CD1c-positive myeloid dendritic cell (primary cell): ENCODE results near the gene SMARCD1.

Experiments
- DNase-seq: peaks from one replicate; pipeline ENCODE4 v3.0.0-alpha.2; 2016; ENCODE audit errors: extremely low spot score

SMARCD1 gene

GRCh38 chr12:50104417-50105366, 19.6 kb downstream of the SMARCD1 start:
- DNase-seq: no peak

DNA sequence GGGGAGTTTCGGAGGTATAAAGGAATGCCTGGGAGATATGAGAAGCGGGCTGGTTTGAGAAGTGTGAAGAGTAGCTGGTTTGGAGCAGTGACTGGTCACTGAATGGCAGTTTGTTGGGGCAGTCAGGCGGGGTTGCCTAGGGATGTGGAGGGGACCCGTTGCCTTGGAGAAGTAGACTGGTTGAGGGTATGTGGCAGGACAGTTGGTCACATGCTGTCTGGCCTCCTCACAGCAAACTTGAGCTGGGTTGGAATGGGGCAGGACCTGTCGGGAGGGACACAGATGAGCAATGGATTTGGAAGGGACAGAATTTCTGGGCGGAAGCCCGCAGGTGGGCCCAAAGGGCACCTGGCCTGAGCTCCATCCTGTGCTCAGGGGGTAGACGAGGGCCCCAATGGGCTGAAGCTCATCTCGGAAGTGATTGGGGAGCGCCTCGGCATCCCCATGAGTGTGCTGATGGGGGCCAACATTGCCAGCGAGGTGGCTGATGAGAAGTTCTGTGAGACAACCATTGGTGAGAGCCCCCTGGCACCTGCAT, 20.8 kb downstream of the SMARCD1 start:
- DNase-seq: no peak

DNA sequence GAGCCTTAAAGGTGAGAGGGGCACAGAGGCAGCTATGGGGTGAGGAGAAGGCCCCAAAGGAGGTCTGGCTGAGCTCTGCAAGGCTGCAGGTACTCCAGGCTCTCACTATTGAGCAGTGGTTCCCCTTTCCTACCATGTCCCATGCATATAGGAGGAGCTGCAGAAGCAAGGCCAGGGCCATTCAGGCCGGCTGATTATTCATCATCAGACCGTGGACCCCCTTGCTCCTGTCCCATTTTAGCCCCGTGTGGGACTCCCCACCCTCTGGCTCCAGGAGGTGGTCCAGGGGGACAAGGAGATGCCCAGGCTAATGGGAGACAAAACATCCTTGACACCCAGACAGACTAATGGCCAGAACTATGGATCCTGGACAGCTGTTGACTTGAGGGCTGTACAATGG, 21.8 kb downstream of the SMARCD1 start:
- no peak for DNase-seq

- DNase-seq: no peak
These were observed 22.5 kb downstream of the SMARCD1 start for GRCh38 chr12:50107416-50108268.

GRCh38 chr12:50109319-50109718, 24.2 kb downstream of the SMARCD1 start:
- DNase-seq: no peak

DNA sequence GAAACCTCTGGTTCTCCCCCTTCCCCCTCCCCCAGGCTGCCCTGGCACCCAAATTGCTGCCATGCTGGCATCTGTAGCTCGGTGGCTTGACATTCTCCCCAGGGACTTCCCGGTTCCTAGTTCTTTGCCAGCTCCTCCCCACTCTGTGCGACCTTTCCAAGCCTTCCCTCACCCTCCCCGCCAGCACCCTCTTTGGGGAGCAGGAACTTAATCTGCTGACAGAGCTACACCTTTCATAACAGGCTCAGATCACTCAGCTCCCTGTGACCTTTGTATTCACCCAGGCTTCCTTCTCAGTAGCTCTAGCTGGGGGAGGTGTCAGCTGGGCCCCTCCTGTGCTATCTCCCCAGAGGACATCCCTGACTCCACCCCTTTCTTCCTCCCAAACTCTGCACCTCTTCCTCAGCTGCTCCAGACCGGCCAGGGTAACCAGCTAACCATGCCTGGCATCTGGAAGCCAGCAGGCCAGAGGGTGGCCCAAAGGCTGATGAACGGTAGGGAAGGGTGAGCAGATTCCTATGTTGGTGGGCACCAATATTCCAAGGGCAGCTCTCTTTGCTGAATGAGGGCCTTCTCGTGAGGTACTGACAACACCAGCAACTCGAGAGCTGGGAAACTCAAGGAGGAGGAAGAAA, 25.1 kb downstream of the SMARCD1 start:
- DNase-seq: peak; percentile 77

DNA sequence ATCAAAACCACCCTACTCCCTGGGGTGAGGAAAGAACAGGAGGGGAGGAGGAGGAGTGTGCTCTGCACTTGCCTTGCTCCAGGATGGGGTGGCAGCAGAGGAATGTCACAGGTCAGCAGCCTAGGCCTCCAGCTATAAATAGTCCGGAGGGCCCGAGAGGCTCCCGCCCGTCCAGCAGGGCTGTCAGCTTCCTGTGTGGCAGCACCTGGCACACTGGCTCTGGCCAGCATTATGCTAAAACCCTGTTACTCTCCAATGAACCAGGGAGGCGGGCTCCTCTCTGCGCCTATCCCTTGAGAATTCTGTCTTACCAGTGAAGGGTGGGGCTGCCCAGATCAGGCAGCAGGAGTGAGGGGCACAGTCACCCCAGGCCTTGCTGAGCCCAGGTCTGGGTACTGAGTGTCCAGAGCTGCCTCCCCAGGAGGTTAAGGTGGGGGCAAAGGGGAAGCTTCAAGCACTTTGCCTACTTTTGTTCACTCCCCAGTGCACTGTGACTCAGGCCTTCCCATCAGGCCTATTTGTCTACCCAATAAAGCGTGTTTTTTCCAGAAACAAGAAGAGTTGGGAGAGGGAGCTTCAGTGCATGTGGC, 25.7 kb downstream of the SMARCD1 start:
- DNase-seq: peak; percentile 52

GRCh38 chr12:50111395-50111692, 26.2 kb downstream of the SMARCD1 start:
- no peak for DNase-seq

DNA sequence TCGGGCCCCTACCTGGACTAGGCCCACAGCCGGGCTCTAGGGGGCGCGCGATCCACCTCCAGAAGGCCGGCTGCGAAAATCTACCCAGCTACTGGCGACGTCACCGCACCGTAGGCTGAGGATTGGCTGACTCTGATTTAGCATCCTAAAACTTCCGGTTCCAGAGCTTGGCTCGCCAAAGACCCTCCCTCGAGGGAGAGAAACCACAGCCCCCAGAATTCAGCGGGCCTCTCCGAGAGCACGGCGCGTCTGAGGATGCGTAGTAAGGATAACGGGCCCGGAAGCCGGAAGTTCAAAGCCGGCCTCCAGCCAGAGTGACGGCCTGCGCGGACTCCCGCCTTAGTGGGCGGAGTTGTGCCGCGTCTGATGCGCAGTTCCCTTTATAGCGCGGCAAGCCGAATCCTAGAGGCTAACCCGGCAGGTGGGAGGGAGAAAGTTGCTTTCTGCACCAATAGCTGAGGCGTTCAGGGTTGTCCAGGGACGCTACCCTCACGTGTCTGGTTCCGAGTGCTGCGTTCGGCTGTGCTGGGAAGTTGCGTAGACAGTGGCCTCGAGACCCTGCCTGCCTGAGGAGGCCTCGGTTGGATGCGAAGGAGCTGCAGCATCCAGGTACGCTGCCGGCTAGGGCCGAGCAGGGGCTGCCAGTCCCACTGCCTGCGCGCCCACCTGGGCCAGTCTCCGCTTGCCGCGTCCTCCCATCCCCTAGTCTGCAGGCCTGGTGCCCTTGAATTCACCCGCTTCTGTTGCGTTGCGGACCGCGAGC, 26.7 kb downstream of the SMARCD1 start, which contains the start of gene COX14:
TSS of gene COX14 (plus strand) at position 544 of the 763 bp plus-strand sequence. CDS start 7,808 bp downstream, outside the sequence.
- peak; percentile 100 for DNase-seq

GRCh38 chr12:50112456-50113218, 27.5 kb downstream of the SMARCD1 start:
- peak; percentile 60 for DNase-seq

DNA sequence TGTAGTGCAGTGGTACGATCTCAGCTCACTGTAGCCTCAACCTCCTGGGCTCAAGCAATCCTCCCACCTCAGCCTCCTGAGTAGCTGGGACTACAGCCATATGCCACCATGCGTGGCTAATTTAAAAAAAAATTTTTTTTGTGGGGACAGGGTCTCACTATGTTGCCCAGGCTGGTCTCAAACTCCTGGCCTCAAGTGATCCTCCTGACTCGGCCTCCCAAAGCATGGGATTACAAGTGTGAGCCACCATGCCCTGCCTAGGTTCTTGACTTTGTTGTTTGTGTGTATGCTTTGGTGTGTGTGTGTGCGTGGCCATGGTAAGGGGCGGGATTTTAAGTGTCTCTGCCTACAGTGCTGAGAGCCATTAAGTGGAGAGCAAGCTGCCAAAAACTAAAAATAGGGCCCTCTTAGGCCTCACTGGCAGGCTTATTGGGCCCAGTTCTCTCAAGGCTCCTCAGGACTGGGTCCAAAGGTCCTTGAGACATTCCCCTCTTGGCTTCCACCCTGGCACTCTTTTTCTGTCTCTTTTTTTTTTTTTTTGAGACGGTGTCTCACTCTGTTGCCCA, 32.0 kb downstream of the SMARCD1 start:
- DNase-seq: no peak

- DNase-seq: no peak
These were observed 34.2 kb downstream of the SMARCD1 start for GRCh38 chr12:50119387-50119786.

DNA sequence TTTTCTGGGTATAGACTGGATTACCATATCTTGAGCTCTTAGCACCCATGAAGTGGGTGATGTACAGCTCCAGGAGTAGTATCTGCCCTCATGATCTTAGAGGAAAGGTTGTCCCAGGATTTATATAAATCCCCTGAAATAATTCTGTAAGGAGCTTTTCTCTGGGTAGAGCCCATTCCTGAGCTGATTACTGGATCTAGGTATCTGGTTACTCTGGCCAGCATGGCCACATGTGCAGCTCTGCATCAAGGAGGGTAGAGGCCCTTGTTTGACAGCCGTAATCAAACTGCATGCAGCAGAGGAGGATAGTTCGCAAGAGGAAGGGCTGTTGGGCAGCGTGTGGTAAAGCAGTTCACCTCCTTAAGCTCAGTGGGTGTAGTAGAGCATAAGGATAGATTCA, 35.4 kb downstream of the SMARCD1 start:
- DNase-seq: no peak

DNA sequence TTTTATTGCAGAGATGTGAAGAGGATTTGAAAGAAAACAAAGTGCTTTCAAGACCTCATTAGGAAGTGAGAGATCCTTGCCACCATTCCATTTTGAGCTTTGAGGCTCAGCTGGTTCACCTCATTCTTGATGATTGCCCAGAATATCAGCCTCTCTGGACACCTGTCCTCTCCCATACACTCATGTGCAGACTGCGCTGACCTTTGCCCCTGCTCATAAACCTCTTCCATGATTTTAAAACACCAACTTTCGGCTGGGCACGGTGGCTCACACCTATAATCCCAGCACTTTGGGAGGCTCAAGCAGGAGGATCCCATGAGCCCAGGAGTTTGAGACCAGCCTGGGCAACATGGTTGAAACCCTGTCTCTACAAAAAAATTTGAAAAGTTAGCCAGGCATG, 35.8 kb downstream of the SMARCD1 start:
- DNase-seq: no peak

GRCh38 chr12:50121641-50122040, 36.5 kb downstream of the SMARCD1 start:
- no peak for DNase-seq

DNA sequence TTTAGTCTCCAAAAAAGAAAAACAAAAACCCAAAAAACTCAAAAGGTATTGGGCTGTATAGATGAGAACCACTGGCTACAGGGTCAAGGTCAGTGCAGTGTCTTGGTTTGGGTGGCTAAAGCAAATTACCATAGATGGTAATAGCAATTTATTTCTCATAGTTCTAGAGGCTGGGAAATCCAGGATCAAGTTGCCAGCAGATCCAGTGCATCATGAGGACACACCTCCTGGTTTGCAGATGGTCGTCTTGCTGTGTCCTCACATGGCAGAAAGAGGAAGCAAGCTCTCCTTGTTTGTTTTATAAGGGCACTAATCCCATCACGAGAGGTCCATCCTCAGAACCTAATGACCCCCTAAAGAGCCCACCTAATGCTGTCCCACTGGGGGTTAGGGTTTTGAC, 38.1 kb downstream of the SMARCD1 start:
- DNase-seq: no peak

- DNase-seq: no peak
These were observed 42.4 kb downstream of the SMARCD1 start for GRCh38 chr12:50127546-50127945.

GRCh38 chr12:50129290-50129689, 44.1 kb downstream of the SMARCD1 start:
- DNase-seq: peak; percentile 48

DNA sequence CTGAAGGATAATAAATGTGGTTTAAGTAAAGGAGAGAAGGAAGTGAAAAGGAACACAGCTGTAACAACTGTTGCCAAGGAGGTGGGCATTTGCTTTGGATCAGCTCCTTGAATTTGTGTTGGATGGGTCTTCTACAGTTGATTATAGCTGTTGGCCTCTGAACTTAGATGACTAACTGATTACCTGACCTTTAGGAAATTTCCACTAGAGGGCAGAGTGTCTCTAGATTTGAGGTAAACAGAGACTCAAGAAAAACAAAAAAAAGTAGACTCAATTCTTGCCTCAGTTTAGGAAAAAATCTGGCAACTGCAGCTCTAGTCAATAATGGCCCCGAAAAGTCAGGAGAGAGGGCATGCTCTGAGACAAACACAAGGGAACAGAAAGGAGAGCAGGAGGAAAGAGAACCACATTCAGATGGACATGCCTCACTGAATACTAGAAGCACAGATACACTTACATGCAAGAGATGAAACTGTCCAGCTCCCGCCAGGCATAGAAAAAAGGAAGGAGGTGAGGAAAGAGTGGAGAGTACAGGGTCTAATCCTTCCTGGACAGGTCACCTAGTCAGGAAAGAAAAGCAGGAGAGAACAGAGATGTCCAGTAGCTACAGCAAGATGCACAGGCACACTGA, 47.5 kb downstream of the SMARCD1 start:
- peak; percentile 33 for DNase-seq
